Stomach (tissue), 9 donors: ENCODE results near the gene IGSF21. TPM values are rescaled to one million over a fixed set of nuclear protein-coding genes. Genes with fewer than 3 reads are reported as not detected.

ENCODE experiments used
- DNase-seq, 2 donors: peaks; one replicate each; pipeline versions ENCODE4 v3.0.0 to v3.0.0-alpha.2; 2013 to 2019
- H3K27ac ChIP-seq, 5 donors: fragments of 200-600 bp in 4 of 5; sonication (generic) in 4 of 5; one replicate each; pipeline ENCODE4 v1.5.1; 2013 to 2019; ENCODE audit warnings: mild to moderate bottlenecking in 1 of 5, moderate library complexity in 1 of 5
- H3K27me3 ChIP-seq, 3 donors: fragments of 200-600 bp; sonication (generic); one replicate each; pipeline ENCODE4 v1.5.1; 2017 to 2019; ENCODE audit warnings: mixed run types in 1 of 3
- H3K36me3 ChIP-seq, 4 donors: fragments of 200-600 bp; sonication (generic); 1 replicate in 3 of 4; 2 replicates in 1 of 4; pipeline ENCODE4 v1.5.1; 2016 to 2019
- H3K4me1 ChIP-seq, 4 donors: fragments of 200-600 bp; sonication (generic); one replicate each; pipeline ENCODE4 v1.5.1; 2016 to 2019
- H3K4me3 ChIP-seq, 4 donors: fragments of 200-600 bp; sonication (generic) in 3 of 4; one replicate each; pipeline ENCODE4 v1.5.1; 2016 to 2019; ENCODE audit warnings: mild to moderate bottlenecking in 1 of 4
- H3K9me3 ChIP-seq, 4 donors: fragments of 200-600 bp; sonication (generic); one replicate each; pipeline ENCODE4 v1.5.1; 2016 to 2019
- CTCF ChIP-seq, 7 experiments: fragments of 450-650 bp in 4 of 7; fragments of 200-600 bp in 3 of 7; sonication (generic) in 3 of 7; IDR thresholded peaks; one replicate each; pipeline ENCODE4 v1.5.1; 2016 to 2019; ENCODE audit warnings: antibody characterized with exemption in 7 of 7, control low read depth in 2 of 7, mild to moderate bottlenecking in 1 of 7
- EP300 ChIP-seq: sonication (generic); formaldehyde crosslinking; IDR thresholded peaks from one replicate; pipeline ENCODE4 v1.6.1; 2017; ENCODE audit warnings: antibody characterized with exemption
- POLR2A ChIP-seq, 4 donors: fragments of 450-650 bp; IDR thresholded peaks; one replicate each; pipeline ENCODE4 v1.6.1; 2016; ENCODE audit warnings: antibody characterized with exemption in 4 of 4, control low read depth in 2 of 4, mild to moderate bottlenecking in 1 of 4, moderate library complexity in 1 of 4
- POLR2AphosphoS5 ChIP-seq, 3 donors: sonication (generic); formaldehyde crosslinking; IDR thresholded peaks; one replicate each; pipeline ENCODE4 v1.6.1; 2016; ENCODE audit warnings: antibody characterized with exemption in 3 of 3
- WGBS, 5 donors: extraction: QIAGEN DNeasy Blood & Tissue Kit in 3 of 5; methylation state at CpG; one replicate each; pipeline versions ENCODE4 v1.1.5 to v1.1.7; 2013 to 2018; 5-methylcytosine and 5-hydroxymethylcytosine counted together
- intact Hi-C: fragments of 100-400 bp; cut with DNase I; formaldehyde crosslinking; loops from one replicate; pipeline ENCODE4 v1.15.1; 2023; ENCODE audit warnings: low total_unique reads
- polyA plus RNA-seq, 3 donors: library from polyadenylated mRNA; stranded (reverse); fragments of 200-250 nt; gene quantifications; one replicate each; pipeline ENCODE4 v1.2.3, GENCODE V29; 2013
- total RNA-seq, 5 donors: library from RNA; depleted of rRNA; stranded (reverse); fragments of >200 nt; gene quantifications; one replicate each; pipeline versions ENCODE4 v1.1.0 to v1.2.3, GENCODE V29; 2014 to 2016
- donor health status: healthy with polysubstance abuse.
- donor health status: Bipolar disorder and iron deficiency.
- donor health status: healthy.

Gene IGSF21
- total and polyA plus RNA-seq, 8 donors, result 0.25 to 2.0 (median 1.1) TPM; not detected in 3

- no peaks in the 10 kb centered on the region for H3K9me3 ChIP-seq
- 62 to 74% (median 67%) methylated on average over 9 to 10 of the region's 10 CpGs for WGBS, 5 donors
Observed at GRCh38 chr1:18351735-18352134, 244.1 kb downstream of the IGSF21 start.

GRCh38 chr1:18352636-18353265, 245.2 kb downstream of the IGSF21 start:
- H3K36me3 ChIP-seq, result no peaks in the 10 kb centered on the region
- no peaks in the 10 kb centered on the region for H3K9me3 ChIP-seq
- H3K27ac ChIP-seq, result no peak overlapping the region
- TF ChIP-seq CTCF (IDR thresholded peaks at IDR 0.05) (no peak), POLR2AphosphoS5 (IDR thresholded peaks at IDR 0.05) (no peak), EP300 (no peak), POLR2A (IDR thresholded peaks at IDR 0.05) (no peak)
- DNase-seq, result no peak
- peaks cover 0 to 79% (median 7%) of the 10 kb centered on the region in 3 donors for H3K27me3 ChIP-seq
- H3K4me3 ChIP-seq, result no peak overlapping the region
- intact Hi-C loops, result no loop called here
- 20 to 48% (median 30%) methylated on average over 15 to 17 of the region's 17 CpGs for WGBS, 5 donors
- no peaks in the 10 kb centered on the region for H3K4me1 ChIP-seq

More at GRCh38 chr1:18351735-18352134, 244.1 kb downstream of the IGSF21 start:
- H3K36me3 ChIP-seq, result no peaks in the 10 kb centered on the region
- H3K27me3 ChIP-seq, result peaks cover 0 to 75% (median 7%) of the 10 kb centered on the region in 3 donors
- H3K4me3 ChIP-seq, result no peak overlapping the region
- intact Hi-C loops, result no loop called here
- H3K27ac ChIP-seq, result no peak overlapping the region
- no peaks in the 10 kb centered on the region for H3K4me1 ChIP-seq
- TF ChIP-seq POLR2AphosphoS5 (IDR thresholded peaks at IDR 0.05) (no peak), CTCF (IDR thresholded peaks at IDR 0.05) (no peak), EP300 (no peak), POLR2A (IDR thresholded peaks at IDR 0.05) (no peak)
- DNase-seq, result no peak

- TF ChIP-seq EP300, result no peak
- no peak for TF ChIP-seq POLR2A (IDR thresholded peaks at IDR 0.05)
- TF ChIP-seq POLR2AphosphoS5 (IDR thresholded peaks at IDR 0.05), result no peak
- TF ChIP-seq CTCF (IDR thresholded peaks at IDR 0.05), result no peak
- Histone ChIP-seq H3K9me3 (no peaks in the 10 kb centered on the region), H3K27ac (no peak overlapping the region), H3K27me3 (peaks cover 0 to 79% (median 8%) of the 10 kb centered on the region in 3 donors), H3K36me3 (no peaks in the 10 kb centered on the region), H3K4me3 (no peak overlapping the region), H3K4me1 (no peaks in the 10 kb centered on the region)
- WGBS, 5 donors, result 85 to 97% (median 96%) methylated on average over 1 of the region's 1 CpG
- intact Hi-C loops, result no loop called here
- no peak for DNase-seq
Observed at GRCh38 chr1:18353528-18353927, 245.9 kb downstream of the IGSF21 start.

GRCh38 chr1:18353992-18354391, 246.4 kb downstream of the IGSF21 start:
- intact Hi-C loops, result no loop called here
- H3K4me1 ChIP-seq, result no peaks in the 10 kb centered on the region
- H3K27me3 ChIP-seq, result peaks cover 0 to 80% (median 10%) of the 10 kb centered on the region in 3 donors
- WGBS, 5 donors, result 69 to 78% (median 72%) methylated on average over 2 of the region's 2 CpGs
- DNase-seq, result no peak
- no peak overlapping the region for H3K4me3 ChIP-seq
- no peaks in the 10 kb centered on the region for H3K9me3 ChIP-seq
- no peak overlapping the region for H3K27ac ChIP-seq
- TF ChIP-seq CTCF (IDR thresholded peaks at IDR 0.05) (no peak), EP300 (no peak), POLR2A (IDR thresholded peaks at IDR 0.05) (no peak), POLR2AphosphoS5 (IDR thresholded peaks at IDR 0.05) (no peak)
- H3K36me3 ChIP-seq, result no peaks in the 10 kb centered on the region
